Spinal cord (tissue), 10 donors: Measurements from ENCODE around the gene APOLD1. TPM values are rescaled to one million over a fixed set of nuclear protein-coding genes. Genes with fewer than 3 reads are reported as not detected.
"Not testable (repeated sequence)": the region's sequence is repeated elsewhere in the genome, so short reads cannot be mapped to it uniquely, and the experiment has no call there.

Experiments used
- DNase-seq, 6 donors: peaks; one replicate each; pipeline versions ENCODE4 v3.0.0 to v3.0.0-alpha.2; 2013 to 2015; ENCODE audit warnings: low spot score in 6 of 6, low read depth in 4 of 6
- H3K27ac ChIP-seq: one replicate; pipeline ENCODE4 v1.5.1; 2013; ENCODE audit warnings: low read depth, low read length, control low read depth
- H3K27me3 ChIP-seq: one replicate; pipeline ENCODE4 v1.6.1; 2013; ENCODE audit warnings: low read length; ENCODE audit not compliant: control insufficient read depth, insufficient read depth
- H3K36me3 ChIP-seq: one replicate; pipeline ENCODE4 v1.6.1; 2013; ENCODE audit warnings: low read length; ENCODE audit not compliant: control insufficient read depth, insufficient read depth
- H3K4me1 ChIP-seq: one replicate; pipeline ENCODE4 v1.6.1; 2013; ENCODE audit warnings: low read length; ENCODE audit not compliant: control insufficient read depth, insufficient read depth
- H3K4me3 ChIP-seq: one replicate; pipeline ENCODE4 v1.5.1; 2013; ENCODE audit warnings: low read depth, low read length, control low read depth
- H3K9me3 ChIP-seq: one replicate; pipeline ENCODE4 v1.6.1; 2013; ENCODE audit warnings: low read length; ENCODE audit not compliant: control insufficient read depth, insufficient read depth
- WGBS: methylation state at CpG from one replicate; pipeline ENCODE4 v1.1.5; 2013; ENCODE audit warnings: missing lambda C conversion rate; ENCODE audit not compliant: insufficient coverage; 5-methylcytosine and 5-hydroxymethylcytosine counted together
- long read RNA-seq, 4 donors: transcript quantifications; one replicate each; lab custom pipeline, GENCODE V29; 2026
- polyA plus RNA-seq, 2 donors: library from polyadenylated mRNA; unstranded; fragments of 120-200 nt; gene quantifications; one replicate each; pipeline ENCODE4 v1.2.1, GENCODE V29; 2013; ENCODE audit not compliant: insufficient read length in 2 of 2
- total RNA-seq, 2 donors: library from RNA; depleted of rRNA in 1 of 2; stranded (reverse); fragments of 120-200 nt in 1 of 2; fragments of >200 nt in 1 of 2; gene quantifications; one replicate each; pipeline versions ENCODE4 v1.2.3 to v1.2.4, GENCODE V29; 2013 to 2014
- donor health status: healthy.

The APOLD1 gene
- total RNA-seq (10 to 100 TPM; 36.1 to 76.2 TPM), polyA plus RNA-seq (10 to 100 TPM; 13.1 to 17.0 TPM)
- long read RNA-seq, donor 1, full-length matches to known transcripts = 2 of 2 reads
- long read RNA-seq, donor 1, partial matches to known transcripts = 0 of 2 reads
- long read RNA-seq, donor 1, other reads (novel, unspliced or antisense) = 0 of 2 reads
- long read RNA-seq, donor 2, full-length matches to known transcripts = 5 of 5 reads
- long read RNA-seq, donor 2, partial matches to known transcripts = 0 of 5 reads
- long read RNA-seq, donor 2, other reads (novel, unspliced or antisense) = 0 of 5 reads
- long read RNA-seq, donor 3, full-length matches to known transcripts = 3 of 3 reads
- long read RNA-seq, donor 3, partial matches to known transcripts = 0 of 3 reads
- long read RNA-seq, donor 3, other reads (novel, unspliced or antisense) = 0 of 3 reads
- long read RNA-seq, donor 4, full-length matches to known transcripts = 2 of 2 reads
- long read RNA-seq, donor 4, partial matches to known transcripts = 0 of 2 reads
- long read RNA-seq, donor 4, other reads (novel, unspliced or antisense) = 0 of 2 reads

DNA sequence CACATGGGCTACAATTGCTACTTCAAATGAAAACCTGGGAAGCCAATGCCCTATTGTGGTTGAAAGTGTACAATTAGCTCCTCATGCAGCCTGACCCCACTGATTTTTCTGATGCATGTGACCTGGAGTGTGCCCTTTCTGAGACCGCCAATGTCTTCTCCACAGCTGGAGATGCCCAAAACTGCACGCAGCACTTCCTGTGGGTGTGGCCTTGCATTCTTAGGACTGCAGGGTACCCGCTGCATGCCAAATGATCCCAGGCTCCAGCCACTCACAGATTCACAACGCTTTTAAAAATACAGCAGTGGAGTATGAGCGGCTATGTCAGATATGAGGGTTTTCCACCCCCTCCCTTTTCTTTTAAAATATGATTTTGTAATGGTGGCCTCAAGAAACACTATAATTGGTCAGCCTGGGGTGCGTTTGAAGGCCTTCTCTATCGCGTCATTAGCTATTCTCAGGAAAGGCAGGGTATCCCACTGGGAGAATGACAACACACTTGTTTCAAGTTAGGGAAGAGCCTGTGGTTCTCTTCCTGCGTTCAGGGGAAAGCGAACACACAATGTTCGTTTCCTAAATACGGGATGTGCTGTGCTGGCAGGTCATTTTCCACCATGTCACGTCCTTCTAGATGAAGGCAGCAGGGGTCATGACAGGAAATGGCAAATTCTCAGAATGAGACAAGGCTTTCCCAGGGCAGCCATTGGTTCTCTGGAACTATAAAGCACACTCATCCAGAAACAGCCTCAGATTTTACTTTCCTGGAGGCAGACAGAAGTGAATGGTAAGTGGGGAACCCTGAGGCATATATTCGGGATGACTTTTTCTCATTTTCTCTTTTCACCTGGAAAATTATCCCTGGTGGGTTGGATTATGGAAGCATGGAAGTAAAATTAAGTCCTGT is at the start of gene APOLD1:
APOLD1 (plus strand) TSS at position 749 of the 904 bp plus-strand sequence; CDS start at position 782, 33 bp downstream.
- Histone ChIP-seq H3K27me3 (no peaks in the 10 kb centered on the region), H3K4me1 (peaks cover 16% of the 10 kb centered on the region), H3K4me3 (peak within 1 kb of the TSS; percentile 75), H3K9me3 (no peaks in the 10 kb centered on the region), H3K36me3 (no peaks in the 10 kb centered on the region), H3K27ac (peak within 1 kb of the TSS; percentile 95)
- peak in 1 of 6 donors; percentile 80 for DNase-seq
- WGBS = 54% methylated on average over 10 of the region's 14 CpGs

DNA sequence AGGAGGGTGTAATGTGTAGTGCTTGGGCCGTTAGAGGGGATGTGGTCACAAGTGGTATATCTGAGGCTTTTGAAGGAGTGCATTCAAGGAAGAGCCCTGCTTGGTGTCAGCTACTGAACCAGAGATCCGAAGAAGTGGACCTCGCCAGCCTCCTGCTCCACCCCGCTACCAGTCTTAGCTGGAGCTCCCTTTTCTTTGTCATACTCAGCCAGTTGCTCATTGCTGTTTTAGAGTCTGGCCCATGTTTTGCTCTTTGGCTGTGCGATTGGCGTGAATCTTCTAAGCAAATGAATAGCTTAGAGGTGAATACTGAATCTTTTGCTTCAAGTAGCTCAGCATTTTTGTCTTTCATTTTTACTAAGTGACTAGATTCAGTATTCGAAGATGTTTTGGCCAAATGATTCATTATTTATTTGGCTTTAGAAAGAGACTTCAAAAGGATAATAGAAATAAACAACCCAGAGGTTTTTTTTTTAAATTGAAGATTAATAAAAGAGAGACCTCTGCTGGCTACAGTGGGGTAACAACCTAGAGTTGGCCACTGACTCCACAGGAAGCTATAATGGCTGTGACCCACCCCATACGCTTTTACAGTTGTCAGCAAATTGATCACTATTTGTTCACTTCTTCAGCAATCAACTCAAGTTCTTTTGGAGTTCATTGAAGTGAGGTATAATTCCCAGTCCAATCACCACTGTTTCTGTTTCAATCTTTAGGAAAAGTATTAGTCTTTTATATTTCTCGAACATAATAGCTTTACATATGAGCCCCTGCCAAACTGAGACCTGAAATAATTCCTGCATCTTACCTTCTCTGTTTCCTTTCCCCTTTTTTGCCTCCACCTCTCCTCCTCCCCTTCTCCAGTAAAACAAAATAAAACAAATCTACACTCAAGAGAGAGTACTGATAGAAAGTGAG is 48.4 kb upstream of the APOLD1 start:
- H3K4me1 ChIP-seq = no peaks in the 10 kb centered on the region
- H3K9me3 ChIP-seq = no peaks in the 10 kb centered on the region
- peak in 2 of 6 donors; percentile 64 to 69 for DNase-seq
- WGBS = 37% methylated on average over 4 of the region's 9 CpGs
- H3K4me3 ChIP-seq = peak overlapping the region; percentile 9
- no peaks in the 10 kb centered on the region for H3K36me3 ChIP-seq
- H3K27me3 ChIP-seq = no peaks in the 10 kb centered on the region
- peak overlapping the region; percentile 75 for H3K27ac ChIP-seq

GRCh38 chr12:12738152-12738551 is 47.3 kb upstream of the APOLD1 start:
- 100% methylated on average over 1 of the region's 2 CpGs for WGBS
- H3K27me3 ChIP-seq, H3K36me3 ChIP-seq, H3K4me3 ChIP-seq, DNase-seq, H3K27ac ChIP-seq, H3K4me1 ChIP-seq, H3K9me3 ChIP-seq: not testable (repeated sequence)

DNA sequence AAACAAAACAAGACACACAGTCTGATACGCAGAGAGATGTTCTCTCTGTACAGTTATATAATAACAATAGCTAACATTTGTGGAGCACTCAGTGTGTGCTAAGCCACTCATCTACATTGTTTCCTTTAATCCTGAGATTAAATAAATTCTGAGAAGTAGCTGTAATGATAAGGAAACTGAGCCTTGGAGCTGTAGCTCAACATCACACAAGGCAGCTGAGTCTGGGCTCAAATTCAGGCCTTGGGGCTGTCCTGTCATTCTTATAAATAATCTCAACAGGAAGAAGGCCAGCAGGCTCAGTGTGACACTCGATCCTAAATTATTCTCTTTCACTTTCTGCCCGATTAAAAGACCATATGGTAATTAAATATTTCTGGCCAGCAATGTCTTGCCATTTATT is 43.8 kb upstream of the APOLD1 start:
- Histone ChIP-seq H3K27me3 (no peaks in the 10 kb centered on the region), H3K36me3 (no peaks in the 10 kb centered on the region), H3K4me3 (no peak overlapping the region), H3K9me3 (no peaks in the 10 kb centered on the region), H3K4me1 (no peaks in the 10 kb centered on the region), H3K27ac (no peak overlapping the region)
- no CpG with 5 or more reads among the region's 3 CpGs for WGBS
- DNase-seq = no peak

DNA sequence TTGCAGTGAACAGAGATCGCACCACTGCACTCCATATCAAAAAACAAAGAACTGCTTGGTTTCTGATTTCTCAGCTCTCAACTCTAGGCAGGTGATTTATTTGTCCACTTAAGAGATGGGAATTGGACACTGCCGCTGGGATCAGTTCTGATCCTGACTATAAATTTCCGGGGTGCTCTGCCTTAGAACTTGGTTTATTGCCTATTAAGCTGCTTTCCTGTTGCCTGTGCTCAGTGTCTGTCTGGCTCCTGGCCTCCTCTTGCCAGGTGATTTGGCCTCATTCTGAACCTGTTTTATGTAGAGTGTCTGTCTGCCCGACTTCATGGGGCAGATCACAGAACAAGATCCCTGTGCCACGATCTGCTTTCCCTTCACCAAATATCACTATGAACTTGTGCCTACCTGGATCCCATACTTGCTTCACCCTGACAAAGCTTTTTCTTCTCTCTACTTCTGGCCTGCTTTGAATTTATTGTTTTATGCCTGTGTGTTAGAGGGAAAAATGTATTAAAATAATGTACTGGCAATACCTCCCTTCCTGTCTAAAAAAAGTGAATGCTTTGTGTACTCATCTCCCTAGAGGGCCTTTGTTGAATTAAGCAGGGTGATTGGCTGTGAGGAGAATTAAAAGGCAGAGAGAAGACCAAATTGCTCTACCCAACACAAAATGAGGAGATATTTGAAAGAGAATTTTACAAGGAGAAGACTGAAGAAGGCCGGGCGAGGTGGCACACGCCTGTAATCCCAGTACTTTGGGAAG is 40.7 kb upstream of the APOLD1 start:
- Histone ChIP-seq H3K4me3 (no peak overlapping the region), H3K36me3 (no peaks in the 10 kb centered on the region), H3K9me3 (no peaks in the 10 kb centered on the region), H3K4me1 (no peaks in the 10 kb centered on the region), H3K27me3 (no peaks in the 10 kb centered on the region), H3K27ac (no peak overlapping the region)
- no peak for DNase-seq
- 74% methylated on average over 3 of the region's 8 CpGs for WGBS

DNA sequence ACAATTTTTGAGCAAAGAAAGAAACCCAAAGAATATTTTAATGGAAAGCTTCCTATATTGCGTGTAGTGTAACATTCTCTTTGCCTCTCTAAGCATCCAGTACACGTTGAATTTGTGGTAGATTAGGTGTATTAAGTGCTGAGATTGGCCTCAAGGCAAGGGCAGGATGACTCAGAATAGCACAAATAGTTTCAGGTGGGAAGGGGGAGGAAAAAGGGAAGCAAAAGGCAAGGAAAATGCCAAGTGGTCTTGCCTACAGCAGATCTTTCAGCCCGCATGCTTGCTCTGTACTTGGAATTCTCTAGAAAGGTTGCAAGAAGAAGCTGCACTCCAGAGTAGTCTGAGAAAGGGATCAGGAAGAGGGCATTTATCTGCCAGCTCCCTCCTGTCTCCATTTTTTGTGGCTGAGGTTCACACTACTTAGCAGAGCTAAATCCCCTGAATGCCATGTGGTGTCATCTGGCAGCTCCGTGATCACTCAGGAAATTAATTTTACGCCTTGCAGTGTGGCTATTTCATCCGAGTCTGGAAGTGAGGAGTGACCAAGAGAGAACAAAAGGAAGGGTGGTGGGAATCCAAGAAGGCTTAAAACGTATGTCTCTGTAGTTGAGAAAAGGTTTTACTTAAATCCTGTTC is 39.8 kb upstream of the APOLD1 start:
- Histone ChIP-seq H3K27me3 (no peaks in the 10 kb centered on the region), H3K4me3 (no peak overlapping the region), H3K9me3 (no peaks in the 10 kb centered on the region), H3K36me3 (no peaks in the 10 kb centered on the region), H3K4me1 (no peaks in the 10 kb centered on the region), H3K27ac (no peak overlapping the region)
- 70% methylated on average over 5 of the region's 7 CpGs for WGBS
- DNase-seq = no peak

DNA sequence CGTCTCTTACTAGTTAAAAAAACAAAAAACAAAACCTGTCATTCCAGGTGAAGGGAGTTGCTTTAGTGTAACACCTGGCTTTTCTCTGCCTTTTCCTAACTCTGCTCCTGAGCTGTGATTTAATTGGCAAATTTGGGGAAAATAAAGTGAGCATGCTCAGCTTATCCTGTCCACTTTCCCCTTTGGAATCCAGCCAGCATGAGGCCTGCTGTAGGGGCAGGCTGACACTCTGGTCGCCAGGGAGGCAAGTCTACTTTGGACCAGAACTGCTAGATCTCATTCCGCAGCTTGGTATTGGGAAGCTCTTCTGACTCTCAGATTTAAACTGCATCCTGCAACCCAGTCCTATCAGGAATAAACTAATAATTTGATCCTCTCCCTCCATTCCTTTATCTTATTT is 38.2 kb upstream of the APOLD1 start:
- DNase-seq = no peak
- H3K27me3 ChIP-seq = no peaks in the 10 kb centered on the region
- no CpG with 5 or more reads among the region's 3 CpGs for WGBS

GRCh38 chr12:12748044-12748443 is 37.4 kb upstream of the APOLD1 start:
- H3K4me3 ChIP-seq = no peak overlapping the region
- WGBS = no CpG with 5 or more reads among the region's 3 CpGs
- no peaks in the 10 kb centered on the region for H3K4me1 ChIP-seq
- H3K27ac ChIP-seq = no peak overlapping the region
- no peaks in the 10 kb centered on the region for H3K9me3 ChIP-seq
- no peaks in the 10 kb centered on the region for H3K27me3 ChIP-seq
- DNase-seq = no peak
- no peaks in the 10 kb centered on the region for H3K36me3 ChIP-seq

More for the DNA sequence above, 38.2 kb upstream of the APOLD1 start:
- H3K27ac ChIP-seq = no peak overlapping the region
- no peak overlapping the region for H3K4me3 ChIP-seq
- H3K4me1 ChIP-seq = no peaks in the 10 kb centered on the region
- H3K36me3 ChIP-seq = no peaks in the 10 kb centered on the region
- no peaks in the 10 kb centered on the region for H3K9me3 ChIP-seq
